GM18499 (cell line): ENCODE measurements around the gene CREB3L1.

Experiments
- ATAC-seq: cut with Tn5 transposase; IDR thresholded peaks from one replicate; pipeline ENCODE4 v1.9.1; 2021; ENCODE audit warnings: moderate number of reproducible peaks; ENCODE audit not compliant: insufficient read depth, unreplicated experiment

Gene CREB3L1

DNA sequence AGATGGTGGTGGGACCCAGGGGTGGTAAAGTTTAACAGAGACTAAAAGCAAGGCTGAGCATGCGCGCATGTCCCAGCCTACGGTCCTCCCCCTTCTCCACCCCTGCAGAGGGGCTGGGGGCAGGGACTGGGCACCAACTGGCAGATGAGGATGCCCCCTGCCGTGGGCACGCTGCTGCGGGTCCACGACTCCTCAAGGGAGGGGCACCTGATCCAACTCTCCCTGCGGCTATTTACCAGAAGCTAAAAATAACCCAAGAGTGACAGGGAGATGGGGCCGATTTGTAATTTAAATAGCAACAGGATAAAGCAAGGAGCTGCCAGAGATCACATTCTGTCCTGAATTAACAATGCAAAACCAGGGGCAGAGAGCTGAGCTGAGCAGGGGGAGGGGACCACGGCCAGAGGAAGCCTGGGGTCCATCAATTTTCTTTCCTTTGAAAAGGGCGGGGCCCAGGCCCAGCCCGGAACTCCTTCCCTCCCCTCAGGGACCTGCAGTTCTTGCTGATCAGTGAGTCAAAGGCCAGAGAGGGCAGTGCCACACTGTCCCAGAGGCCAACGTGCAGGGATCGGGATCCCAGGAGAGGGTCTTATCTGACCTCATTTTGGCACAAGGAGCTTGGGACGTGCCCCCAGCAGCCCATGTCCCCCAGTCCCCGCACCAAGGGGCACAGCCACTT lies 61.7 kb downstream of the CREB3L1 start:
- ATAC-seq: no peak

DNA sequence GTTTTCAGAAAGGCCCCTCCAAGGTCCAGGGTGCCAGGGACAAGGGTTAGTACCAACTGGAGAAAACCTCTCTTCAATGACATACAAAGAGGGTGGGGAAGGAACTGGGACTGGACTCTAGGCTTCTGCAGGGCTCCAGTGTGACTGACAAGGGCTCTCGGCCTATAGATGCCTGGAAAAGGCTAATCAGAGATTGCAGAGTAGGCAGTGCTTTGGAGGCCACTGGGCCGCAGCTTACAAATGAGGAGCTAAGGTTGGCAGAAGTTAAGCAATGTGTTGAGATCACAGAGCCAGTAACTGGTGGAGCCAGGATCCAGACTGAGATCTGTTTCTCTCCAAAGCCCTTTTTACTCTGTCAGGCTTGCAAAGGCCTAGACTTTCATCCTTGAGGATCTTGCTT lies 62.4 kb downstream of the CREB3L1 start:
- ATAC-seq: no peak

DNA sequence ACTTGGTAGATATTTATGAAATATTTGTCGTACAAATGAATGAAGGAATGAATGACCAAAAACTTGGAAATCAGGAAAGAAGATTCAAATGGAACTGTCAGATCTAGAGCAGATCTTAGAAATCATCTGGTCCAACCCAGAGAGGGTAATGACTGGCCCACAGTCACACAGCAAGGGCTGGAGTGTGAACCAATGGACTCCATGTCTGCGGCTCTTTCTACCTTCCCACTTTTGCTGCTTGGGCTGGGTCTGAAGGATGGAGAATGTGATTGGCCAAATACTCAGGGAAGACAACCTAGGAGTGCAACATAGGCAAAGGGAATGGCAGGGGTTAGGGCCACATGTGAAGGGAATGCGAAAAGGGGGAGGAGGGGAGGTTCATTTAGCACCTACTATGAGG lies 64.0 kb downstream of the CREB3L1 start:
- no peak for ATAC-seq

DNA sequence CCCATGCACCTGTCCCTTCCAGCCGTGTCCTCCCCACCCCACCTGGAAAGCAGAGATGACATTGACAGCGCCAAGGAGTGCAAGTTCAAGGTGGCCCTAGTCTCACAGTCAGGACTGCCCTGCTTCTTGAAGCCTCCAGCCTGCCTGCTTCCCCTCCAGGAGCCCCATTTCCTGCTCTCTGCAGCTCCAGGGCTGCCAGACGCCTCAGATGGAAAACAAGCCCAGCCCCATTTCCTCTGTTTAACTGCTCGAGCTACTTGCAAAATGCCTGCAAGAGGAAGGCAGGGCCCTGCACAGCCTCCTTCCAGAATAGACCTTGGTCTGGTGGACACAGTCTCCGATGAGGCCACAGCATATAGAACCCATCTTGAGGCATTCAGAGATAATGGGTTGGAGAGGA lies 64.8 kb downstream of the CREB3L1 start:
- ATAC-seq: no peak

DNA sequence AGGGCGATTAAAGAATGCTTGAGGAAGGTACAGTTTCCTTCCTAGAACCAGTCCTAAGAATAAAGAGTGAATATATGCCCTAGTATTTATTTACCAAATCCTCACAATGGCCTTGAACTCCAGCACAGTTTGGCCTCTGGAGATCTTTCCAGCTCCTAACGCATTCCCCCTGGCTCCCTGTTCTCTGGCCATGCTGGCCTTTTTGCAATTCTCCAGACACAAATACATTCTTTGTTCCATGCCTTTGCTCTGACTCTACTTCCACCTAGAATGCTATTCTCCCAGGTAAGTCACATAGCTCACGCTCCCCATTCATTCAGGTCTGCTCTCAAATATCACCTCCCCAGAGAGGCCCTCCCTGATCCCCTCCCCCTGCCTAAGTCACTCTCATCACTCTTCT lies 66.1 kb downstream of the CREB3L1 start:
- ATAC-seq: no peak

DNA sequence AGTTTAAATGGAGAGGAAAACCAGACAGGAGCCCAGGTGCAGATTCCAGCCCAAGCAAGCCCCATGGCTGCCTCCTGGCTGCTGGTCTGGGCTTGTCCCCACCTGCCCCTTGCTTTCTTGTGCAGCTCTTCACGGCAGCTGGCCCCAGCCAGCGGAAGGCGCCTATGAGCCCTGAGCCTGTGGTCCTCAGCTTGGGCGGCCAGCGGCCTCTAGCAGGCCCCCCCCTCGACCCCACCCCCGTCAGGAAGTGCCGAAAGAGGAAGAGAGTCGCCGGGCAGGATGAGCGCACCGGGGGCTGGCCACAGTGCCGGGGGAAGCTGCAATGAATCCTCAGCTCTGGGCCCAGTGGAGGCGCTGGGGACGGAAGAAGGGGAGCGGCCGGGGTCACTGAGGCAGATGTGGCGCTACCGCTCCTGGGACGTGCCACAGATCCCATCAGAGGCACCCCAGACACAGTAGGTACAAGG lies 67.7 kb downstream of the CREB3L1 start:
- ATAC-seq: no peak

DNA sequence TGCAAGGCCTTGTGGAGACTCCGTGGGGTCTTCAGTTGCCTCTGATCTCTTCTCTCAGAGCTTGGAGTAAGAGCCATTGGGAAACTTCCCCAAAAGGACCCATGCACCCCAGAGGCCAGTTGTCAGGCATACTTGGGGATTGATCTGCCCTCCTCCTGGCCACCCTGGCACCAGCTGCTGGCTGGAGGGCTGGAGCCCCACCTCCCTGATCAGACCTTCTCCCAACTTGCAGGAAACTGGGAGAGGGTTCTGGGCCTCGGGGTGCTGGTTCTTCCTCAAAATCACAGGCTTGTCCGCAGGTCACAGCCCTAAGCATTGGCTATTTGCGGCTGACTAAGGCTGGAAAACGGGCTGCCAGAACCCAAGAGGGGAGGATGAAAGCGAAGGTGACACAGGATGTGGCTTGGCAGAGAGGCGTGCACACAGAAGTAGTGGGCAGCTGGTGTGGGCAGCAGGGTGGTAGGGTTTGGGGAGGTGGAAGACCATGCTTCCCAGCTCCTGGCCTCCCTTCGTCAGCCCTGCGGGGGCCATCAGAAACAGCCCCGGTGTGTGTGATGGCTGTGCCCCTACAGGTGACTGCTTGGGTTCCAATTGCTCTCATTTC lies 68.5 kb downstream of the CREB3L1 start:
- ATAC-seq: no peak

DNA sequence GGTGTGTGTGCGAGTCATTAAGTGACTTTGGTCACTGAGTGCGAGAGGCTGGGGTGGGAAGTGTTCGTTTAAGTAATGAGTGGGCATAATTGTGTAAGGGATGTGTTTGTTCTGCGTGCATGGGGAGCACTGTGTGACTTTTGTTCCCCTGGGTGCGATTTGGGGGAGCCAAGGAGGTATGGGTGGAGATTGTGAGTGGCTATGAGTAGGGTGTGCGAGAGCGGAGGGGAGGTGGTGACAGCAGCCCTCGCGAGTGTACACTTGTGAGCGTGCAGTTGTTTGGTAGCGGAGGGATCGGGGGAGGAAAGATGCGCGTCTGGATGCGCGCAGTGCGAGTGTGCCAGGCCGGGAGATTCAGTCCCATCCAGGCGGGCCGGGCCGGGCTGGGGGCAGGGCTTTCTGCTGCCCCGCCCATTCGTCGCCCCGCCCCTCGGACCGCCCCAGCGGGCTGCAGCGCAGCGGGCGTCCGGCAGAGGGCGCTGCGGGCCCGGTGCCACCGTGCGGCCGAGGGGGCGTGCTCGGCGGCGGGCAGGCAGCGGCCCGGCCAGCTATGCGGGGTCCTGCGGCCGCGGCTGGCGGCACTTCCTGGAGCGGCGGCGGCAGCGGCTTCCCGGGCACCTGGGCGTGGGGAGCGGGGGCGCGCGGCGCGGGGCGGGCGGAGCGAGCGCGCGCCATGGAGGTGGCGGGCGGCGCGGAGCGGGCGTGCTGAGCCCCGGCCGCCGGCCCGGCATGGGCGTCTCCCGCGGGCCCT lies 69.6 kb downstream of the CREB3L1 start, which contains the start of gene DGKZ:
DGKZ (plus strand) TSS at position 578 of the 751 bp plus-strand sequence. CDS start 197 bp downstream, outside the sequence.
- no peak for ATAC-seq

DNA sequence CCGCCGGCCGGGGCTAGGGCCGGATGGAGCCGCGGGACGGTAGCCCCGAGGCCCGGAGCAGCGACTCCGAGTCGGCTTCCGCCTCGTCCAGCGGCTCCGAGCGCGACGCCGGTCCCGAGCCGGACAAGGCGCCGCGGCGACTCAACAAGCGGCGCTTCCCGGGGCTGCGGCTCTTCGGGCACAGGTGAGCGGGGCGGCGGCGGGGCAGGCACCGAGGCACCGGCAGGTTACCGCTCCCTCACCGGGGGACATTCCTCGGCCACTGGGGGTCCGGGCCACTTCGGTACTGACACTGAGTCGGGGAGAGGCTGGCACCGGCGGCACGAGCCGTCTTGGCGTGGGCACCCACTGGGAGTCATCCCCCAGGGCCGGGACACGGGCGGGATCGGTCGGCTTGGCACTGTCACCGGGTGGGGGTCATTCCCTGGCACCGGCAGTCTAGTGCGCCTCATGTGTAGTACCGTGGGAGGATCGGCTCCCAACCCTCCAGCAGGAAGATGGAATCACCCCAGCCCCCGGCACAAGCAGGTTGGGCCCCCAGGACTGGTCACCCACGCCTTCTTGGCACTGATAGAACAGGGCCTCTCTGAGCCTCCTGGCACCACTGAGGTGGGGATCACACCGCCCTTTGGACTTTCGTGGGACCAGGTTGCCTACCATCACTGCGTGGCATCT lies 70.3 kb downstream of the CREB3L1 start:
- ATAC-seq: no peak

DNA sequence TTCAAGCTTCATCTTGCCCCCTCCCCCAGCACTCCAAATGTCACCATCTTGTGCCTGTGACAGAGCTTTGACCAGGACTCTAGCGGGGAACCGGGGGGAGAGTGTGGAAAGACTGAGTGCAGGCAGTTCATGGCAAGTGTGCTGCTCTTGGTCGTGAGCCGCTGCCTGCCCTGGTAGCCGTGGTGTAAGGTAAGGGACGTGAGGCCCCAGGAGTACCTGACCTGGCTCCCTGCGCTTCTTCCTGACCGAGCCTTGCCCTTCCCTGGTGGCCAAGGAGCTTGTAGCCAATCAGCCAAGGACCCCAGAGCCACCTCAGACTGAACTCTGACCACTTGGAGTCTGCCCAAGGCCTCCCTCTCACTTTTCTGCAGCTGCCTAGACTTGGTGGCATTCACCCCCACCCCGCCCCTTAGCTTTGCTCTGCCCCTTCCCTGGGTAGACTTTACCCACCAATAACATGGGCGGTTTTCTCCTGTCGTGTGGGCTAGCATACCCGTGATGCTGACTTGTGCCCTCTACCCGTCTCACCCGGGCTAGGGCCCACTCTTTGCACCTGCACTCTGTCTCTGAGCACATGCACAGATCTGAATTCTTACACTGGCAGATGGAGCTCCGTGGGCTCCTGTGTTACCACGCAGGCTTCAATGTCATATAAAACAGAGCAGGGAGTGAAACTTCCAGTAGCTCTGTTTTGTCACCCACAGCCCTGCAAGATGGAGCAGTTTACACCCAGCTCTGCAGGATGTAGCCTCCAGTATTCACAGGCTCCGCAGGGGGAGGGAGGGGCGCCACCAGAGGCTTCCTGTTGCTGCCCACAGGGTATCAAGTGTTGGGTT lies 71.3 kb downstream of the CREB3L1 start:
- no peak for ATAC-seq

DNA sequence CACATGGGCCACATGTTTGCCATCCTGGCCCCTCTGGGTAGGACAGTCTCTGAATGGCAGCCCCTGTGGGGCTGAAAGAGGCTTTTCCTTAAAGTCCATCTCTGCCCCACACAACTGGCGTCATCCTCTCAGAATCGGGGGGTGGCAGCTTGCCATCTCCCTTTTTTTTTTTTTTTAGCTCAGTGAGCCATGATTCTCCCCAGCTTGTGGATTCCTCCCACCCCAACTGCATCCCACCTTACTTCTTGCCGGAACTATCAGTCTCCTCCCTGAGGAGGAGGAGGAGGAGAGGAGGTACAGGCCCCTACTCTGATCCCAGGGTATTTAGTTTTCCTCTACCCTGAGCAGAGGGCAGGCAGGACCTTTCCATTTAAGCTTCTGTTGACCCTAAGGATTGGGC lies 73.2 kb downstream of the CREB3L1 start:
- ATAC-seq: no peak

DNA sequence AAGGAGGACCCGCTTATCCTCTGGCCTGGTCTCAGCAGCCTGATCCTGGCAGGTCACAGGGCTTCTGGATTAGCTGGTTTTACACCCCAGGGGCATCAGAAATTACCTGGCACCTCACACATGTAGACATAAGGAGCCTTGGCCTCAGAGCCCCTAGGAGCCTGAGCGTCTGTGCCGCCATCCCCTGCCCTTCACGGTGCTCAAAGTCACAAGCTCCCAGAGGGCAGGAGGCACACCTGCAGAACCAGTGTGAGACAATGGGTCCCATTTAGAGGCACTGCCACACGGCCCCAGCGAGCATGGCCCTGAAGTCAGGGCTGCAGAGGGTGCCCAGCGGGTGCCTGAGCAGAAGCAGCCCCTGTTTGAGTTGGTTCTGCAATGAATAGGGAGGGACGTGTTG lies 73.7 kb downstream of the CREB3L1 start:
- ATAC-seq: no peak

DNA sequence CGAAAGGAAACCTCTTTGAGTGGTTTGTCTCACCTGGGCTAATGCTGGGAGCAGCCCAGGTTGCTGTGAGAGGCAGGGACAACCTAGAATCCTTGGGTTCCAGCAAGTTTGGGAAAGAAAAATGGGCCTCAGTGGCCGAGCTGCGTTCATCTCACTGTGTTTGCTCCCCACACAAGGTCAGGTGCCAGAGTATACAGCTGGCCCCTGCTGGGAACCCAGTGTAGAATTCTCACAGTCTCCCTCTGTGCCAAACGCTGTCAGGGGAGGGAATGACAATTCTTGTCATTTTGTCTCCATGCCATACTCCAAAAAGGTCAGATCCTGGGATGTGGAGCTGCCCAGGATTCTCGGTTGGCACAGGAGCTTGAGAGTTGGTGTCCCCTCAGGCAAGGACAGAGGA lies 74.1 kb downstream of the CREB3L1 start:
- no peak for ATAC-seq

DNA sequence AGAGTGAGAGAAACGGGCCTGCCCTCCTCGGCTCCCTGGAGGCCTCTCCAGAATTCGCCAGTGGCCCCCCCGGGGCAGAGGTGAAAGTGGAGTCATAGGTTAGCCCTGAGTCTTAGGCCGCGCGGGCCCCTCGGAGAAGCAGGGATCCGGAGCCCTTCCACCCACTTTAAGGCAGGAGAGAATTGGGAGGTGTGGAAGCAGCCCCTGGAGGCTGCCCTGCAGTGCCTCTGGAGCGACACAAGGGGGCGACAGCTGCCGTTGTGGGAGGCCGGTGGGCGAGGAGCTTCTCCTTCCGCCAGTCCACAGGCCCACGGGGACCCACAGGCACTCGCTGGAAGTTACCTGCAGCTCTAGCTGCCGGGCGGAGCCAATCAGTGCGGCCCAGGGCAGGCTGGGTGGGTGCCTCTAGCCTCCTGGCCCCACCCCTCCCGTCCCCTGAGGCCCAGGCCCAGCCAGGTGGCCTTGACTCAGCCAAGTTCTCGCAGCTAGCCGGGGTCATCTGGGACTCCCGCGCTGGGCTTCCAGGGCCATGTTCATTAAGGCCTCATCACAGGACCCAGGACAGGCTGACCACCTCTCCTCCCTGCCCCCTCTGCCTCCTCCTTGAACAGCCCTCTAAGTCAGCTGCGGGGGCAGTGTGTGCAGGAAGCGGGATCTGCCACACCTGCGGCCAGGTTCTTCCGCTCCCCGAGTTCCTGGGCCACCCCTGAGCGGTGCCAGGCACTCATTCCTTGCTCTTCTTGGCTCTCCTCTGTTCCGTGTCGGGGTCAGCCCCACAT lies 74.8 kb downstream of the CREB3L1 start:
- no peak for ATAC-seq

DNA sequence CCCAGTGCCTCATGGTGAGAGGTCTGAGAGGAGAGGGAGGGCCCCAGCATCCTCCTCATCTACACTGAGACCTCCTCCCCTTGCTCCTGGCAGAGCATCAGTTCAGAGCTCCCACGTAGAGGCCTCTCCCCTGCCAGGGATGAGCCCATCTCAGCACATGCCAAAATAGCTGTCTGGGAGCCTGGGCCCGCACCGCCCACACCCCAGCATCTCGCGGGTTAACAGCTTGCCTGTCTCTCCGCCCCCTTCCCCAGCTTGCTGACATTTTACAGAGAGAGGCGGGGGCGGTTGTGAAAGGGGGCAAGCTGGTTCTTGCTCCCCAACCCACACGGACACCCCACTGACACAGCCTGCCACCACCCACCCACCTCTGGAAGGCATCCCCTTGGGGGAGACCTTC lies 76.2 kb downstream of the CREB3L1 start:
- ATAC-seq: no peak

DNA sequence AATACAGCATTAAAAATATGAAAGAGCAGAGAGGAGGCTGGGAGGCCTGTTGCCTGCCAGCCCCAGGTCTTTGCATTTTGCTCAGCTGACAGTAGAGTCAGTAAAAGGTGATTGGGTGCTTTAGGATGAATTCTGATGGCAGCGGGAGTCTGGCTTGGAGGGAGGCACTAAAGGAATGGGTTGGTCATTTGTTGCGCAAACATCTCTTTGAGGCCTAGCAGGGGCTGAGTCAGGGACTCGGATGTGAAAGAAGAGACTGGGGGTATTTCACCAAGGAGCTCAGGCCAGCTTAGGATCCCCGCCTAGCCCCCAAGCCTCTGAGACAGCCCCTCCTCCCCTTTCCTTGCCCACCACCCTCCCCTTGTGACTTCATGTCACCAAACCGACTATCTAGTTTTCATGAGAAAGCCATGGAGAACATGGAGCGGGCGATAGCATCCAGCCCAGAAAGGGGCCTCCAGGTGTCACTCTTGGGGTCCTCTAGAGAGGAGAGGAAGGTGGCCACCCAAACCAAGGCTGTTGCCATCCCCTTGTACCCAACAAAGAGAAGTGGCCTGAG lies 79.5 kb downstream of the CREB3L1 start:
- ATAC-seq: no peak

DNA sequence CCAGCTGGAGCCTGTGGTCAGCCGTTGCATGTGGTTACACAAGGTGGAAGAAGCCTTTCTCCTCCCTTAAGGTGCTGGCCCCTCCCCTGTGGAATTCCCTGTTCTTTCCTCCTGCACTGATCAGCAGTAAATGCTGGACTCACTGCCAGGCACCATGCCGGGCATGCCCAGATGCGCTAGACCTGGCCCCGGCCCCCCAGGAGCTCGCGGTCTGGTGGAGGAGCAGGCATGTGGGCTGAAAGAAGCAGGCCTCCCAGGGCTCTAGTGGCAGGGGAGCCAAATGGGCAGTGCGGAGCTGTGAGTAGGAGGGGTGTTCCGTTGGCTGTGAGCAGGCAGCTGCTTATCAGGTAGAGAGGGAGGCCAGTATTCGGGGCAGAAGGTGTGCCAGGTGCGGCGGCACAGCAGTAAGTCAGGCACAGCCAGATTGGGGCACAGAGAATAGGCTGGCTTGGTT lies 80.0 kb downstream of the CREB3L1 start:
- ATAC-seq: no peak

DNA sequence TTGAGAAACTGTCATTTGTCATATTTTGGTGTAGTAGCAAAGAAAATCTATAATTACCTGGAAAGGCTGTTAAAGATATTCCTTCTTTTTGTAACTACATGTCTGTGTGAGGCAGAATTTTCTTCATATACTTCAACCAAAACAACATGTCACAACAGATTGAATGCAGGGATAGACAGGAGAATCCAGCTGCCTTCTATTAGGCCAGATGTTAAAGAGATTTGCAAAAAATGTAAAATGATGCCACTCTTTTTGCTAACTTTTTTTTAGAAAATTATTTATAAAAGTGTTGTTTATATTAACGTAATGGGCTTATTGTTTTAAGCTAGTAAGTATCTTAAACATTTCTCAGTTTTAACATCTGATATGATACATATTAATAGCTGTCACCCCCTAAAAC lies 82.5 kb downstream of the CREB3L1 start:
- ATAC-seq: no peak

DNA sequence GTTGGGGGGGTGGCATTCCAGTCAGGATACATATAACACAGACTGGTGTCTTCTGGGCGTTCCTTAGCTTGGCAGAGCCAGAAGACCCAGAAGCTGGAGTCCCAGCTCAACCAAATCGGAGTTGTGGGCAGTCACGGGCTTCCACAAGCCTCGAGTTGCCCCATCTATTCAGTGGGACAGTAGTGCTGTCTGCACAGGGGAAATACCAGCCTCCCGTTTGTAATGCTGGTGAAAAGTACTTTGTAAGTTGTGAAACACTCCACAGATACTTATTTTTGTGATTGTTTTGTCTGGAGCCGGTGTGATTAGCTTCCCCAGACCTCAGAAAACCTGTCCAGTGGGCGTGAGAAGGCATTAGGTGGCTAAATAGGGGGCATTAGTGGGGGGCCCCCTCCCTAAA lies 83.4 kb downstream of the CREB3L1 start:
- ATAC-seq: no peak
